Measurements from ENCODE around the gene DAPL1. TPM values are rescaled to one million over a fixed set of nuclear protein-coding genes. Genes with fewer than 3 reads are reported as not detected.

Gene DAPL1
- total RNA-seq, 4 donors from 2014 or later, result 2.6 TPM; not detected in 3

DNA sequence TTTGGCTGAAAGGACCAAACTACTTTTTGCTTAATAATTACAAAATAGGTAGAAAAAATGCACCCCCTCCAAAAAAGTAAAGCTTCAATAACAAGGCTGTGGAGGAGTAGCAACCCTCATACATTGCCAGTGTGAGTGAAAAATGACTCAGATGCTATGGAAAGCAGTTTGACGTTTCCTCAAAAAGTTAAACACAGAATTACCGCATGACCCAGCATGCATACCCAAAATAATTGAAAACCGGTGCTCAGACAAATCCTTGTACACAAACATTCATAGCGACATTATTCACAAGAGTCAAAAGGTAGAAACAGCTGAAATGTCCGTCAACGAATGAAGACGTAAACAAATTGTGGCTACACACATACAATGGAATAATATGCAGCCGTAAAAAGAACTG lies 38.8 kb upstream of the DAPL1 start:
- H3K36me3 ChIP-seq, result no peaks in the 10 kb centered on the region
- H3K9me3 ChIP-seq, result peaks cover 0 to 7% (median 0%) of the 10 kb centered on the region in 4 donors
- 90 to 93% methylated on average over 8 of the region's 8 CpGs for WGBS, 2 donors
- no peak for DNase-seq (ENCODE audit: low spot score in 2 of 2)
- H3K4me1 ChIP-seq, result peaks cover 0 to 11% (median 0%) of the 10 kb centered on the region in 4 donors
- H3K27ac ChIP-seq, result no peak overlapping the region
- TF ChIP-seq EP300 (IDR thresholded peaks at IDR 0.05) (no peak), POLR2A (IDR thresholded peaks at IDR 0.05) (no peak), CTCF (IDR thresholded peaks at IDR 0.05) (no peak)
- no peaks in the 10 kb centered on the region for H3K27me3 ChIP-seq
- no peak overlapping the region for H3K4me3 ChIP-seq

DNA sequence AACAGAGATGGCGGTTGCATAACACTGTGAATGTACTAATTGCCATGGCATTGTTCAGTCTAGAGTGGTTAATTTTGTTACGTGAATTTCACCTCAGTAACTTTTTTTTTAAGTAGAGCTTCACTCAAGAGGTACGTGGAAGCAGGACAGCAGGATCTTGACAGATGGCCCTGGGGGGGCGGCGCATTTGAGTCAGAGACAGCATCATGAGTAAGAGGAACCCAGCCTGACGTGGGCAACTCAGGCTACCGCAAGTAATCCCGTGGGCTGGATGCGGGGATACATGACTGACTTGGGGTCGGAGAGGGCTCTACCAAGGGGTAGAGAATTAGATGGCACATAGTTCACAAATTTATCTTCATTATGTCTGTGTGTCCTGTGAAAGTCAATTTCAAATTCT lies 38.1 kb upstream of the DAPL1 start:
- Histone ChIP-seq H3K36me3 (no peaks in the 10 kb centered on the region), H3K4me3 (no peak overlapping the region), H3K27me3 (no peaks in the 10 kb centered on the region), H3K27ac (no peak overlapping the region), H3K4me1 (peaks cover 0 to 11% (median 0%) of the 10 kb centered on the region in 4 donors), H3K9me3 (peaks cover 0 to 7% (median 0%) of the 10 kb centered on the region in 4 donors)
- no peak for DNase-seq (ENCODE audit: low spot score in 2 of 2)
- 89 to 92% methylated on average over 10 of the region's 10 CpGs for WGBS, 2 donors
- TF ChIP-seq CTCF (IDR thresholded peaks at IDR 0.05) (no peak), POLR2A (IDR thresholded peaks at IDR 0.05) (no peak), EP300 (IDR thresholded peaks at IDR 0.05) (no peak)

GRCh38 chr2:158760887-158761286 lies 34.2 kb upstream of the DAPL1 start:
- Histone ChIP-seq H3K4me3 (no peak overlapping the region), H3K27ac (no peak overlapping the region), H3K9me3 (peaks cover 0 to 7% (median 0%) of the 10 kb centered on the region in 4 donors), H3K27me3 (no peaks in the 10 kb centered on the region), H3K36me3 (no peaks in the 10 kb centered on the region), H3K4me1 (no peaks in the 10 kb centered on the region)
- 80 to 87% methylated on average over 1 of the region's 1 CpG for WGBS, 2 donors
- no peak for DNase-seq (ENCODE audit: low spot score in 2 of 2)
- TF ChIP-seq POLR2A (IDR thresholded peaks at IDR 0.05) (no peak), EP300 (IDR thresholded peaks at IDR 0.05) (no peak), CTCF (IDR thresholded peaks at IDR 0.05) (no peak)

- TF ChIP-seq POLR2A (IDR thresholded peaks at IDR 0.05) (no peak), EP300 (IDR thresholded peaks at IDR 0.05) (no peak), CTCF (IDR thresholded peaks at IDR 0.05) (no peak)
- Histone ChIP-seq H3K36me3 (no peaks in the 10 kb centered on the region), H3K27ac (no peak overlapping the region), H3K27me3 (no peaks in the 10 kb centered on the region), H3K9me3 (peaks cover 0 to 7% (median 0%) of the 10 kb centered on the region in 4 donors), H3K4me1 (no peaks in the 10 kb centered on the region), H3K4me3 (no peak overlapping the region)
- WGBS, 2 donors, result 78 to 87% methylated on average over 4 of the region's 4 CpGs
- DNase-seq (ENCODE audit: low spot score in 2 of 2), result no peak
Observed at GRCh38 chr2:158761621-158762020, 33.5 kb upstream of the DAPL1 start.

DNA sequence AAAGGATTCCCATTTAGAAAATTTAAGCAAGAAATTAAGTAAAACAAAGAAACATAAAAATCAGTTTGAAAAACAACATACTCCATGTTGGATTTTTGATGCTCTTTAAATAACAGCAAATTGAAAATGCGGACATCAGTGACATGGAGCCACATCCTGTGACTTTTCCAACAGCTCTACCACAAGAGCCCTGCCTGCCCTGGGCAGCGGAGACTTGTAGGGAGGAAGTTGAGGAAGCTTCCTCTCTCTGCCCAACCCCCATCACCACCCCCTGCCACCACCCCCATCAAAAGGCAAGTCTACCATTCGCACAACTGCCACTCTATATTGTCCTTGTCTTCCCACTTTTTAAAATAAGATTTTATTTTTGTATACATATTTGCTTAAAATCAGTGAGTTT lies 32.8 kb upstream of the DAPL1 start:
- WGBS, 2 donors, result 86 to 91% methylated on average over 3 of the region's 3 CpGs
- H3K27me3 ChIP-seq, result no peaks in the 10 kb centered on the region
- peaks cover 0 to 7% (median 0%) of the 10 kb centered on the region in 4 donors for H3K9me3 ChIP-seq

More for the DNA sequence above, 32.8 kb upstream of the DAPL1 start:
- no peak overlapping the region for H3K27ac ChIP-seq
- no peak overlapping the region for H3K4me3 ChIP-seq
- no peaks in the 10 kb centered on the region for H3K4me1 ChIP-seq
- TF ChIP-seq POLR2A (IDR thresholded peaks at IDR 0.05), result no peak
- TF ChIP-seq EP300 (IDR thresholded peaks at IDR 0.05), result no peak
- TF ChIP-seq CTCF (IDR thresholded peaks at IDR 0.05), result no peak
- no peak for DNase-seq (ENCODE audit: low spot score in 2 of 2)
- no peaks in the 10 kb centered on the region for H3K36me3 ChIP-seq
